GM13976 (cell line): ENCODE results near the gene LIN28B.

Source experiments
- DNase-seq: peaks from one replicate; pipeline ENCODE4 v3.0.0; 2012; ENCODE audit warnings: low spot score
- CTCF ChIP-seq: IDR thresholded peaks from 2 replicates; pipeline ENCODE4 v1.5.1; 2012; ENCODE audit warnings: borderline replicate concordance, mild to moderate bottlenecking; ENCODE audit not compliant: insufficient read depth; ENCODE audit errors: extremely low read depth, missing control alignments, control extremely low read depth
- in situ Hi-C: fragments of 300-500 bp; cut with MboI; formaldehyde crosslinking; loops from one replicate; pipeline ENCODE4 v1.12.0; 2022; ENCODE audit warnings: low sequenced_read_pairs, mixed read lengths, inconsistent platforms; ENCODE audit not compliant: unreplicated experiment

LIN28B gene

GRCh38 chr6:105014448-105014847 is 57.5 kb downstream of the LIN28B start:
- in situ Hi-C loops, result no loop called here
- no peak for DNase-seq
- no peak for TF ChIP-seq CTCF

- in situ Hi-C loops, result no loop called here
- no peak for TF ChIP-seq CTCF
- DNase-seq, result no peak
Observed at GRCh38 chr6:105014954-105015353, 58.0 kb downstream of the LIN28B start.

- TF ChIP-seq CTCF, result no peak
- in situ Hi-C loops, result no loop called here
- DNase-seq, result no peak
Observed at GRCh38 chr6:105015482-105015881, 58.6 kb downstream of the LIN28B start.

- no peak for DNase-seq
- TF ChIP-seq CTCF, result no peak
Observed at GRCh38 chr6:105019285-105019684, 62.4 kb downstream of the LIN28B start.

GRCh38 chr6:105021399-105021798 is 64.5 kb downstream of the LIN28B start:
- TF ChIP-seq CTCF, result no peak
- no peak for DNase-seq
- in situ Hi-C loops, result no loop called here

More at GRCh38 chr6:105019285-105019684, 62.4 kb downstream of the LIN28B start:
- in situ Hi-C loops, result no loop called here

- in situ Hi-C loops, result no loop called here
- no peak for TF ChIP-seq CTCF
- DNase-seq, result no peak
Observed at GRCh38 chr6:105022416-105022815, 65.5 kb downstream of the LIN28B start.

GRCh38 chr6:105024803-105025202 is 67.9 kb downstream of the LIN28B start:
- DNase-seq, result no peak
- in situ Hi-C loops, result no loop called here
- TF ChIP-seq CTCF, result no peak
